ENCODE measurements around the gene FAM133A.

FAM133A gene

DNA sequence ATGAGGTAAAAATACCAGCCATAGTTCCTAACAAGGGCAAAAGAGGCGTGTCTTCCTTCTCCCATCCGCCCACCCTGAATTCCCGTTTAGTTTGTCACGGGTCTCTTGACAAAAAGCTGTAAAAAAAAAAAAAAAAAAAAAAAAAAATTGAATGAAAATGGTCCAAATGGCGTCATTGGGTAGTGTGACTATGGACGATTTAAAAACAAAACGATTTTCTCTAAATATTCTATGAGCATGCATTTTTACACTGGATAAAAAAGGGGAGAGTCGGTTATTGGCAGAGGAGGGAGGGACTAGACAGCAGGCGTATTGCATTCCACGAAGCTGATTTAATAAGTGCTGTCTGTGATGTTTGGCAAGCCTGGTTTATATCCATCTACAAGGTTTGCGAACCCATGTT lies at the start of gene FAM133A:
FAM133A (plus strand) TSS at position 338 of the 403 bp plus-strand sequence. CDS start 35,214 bp downstream, outside the sequence.
- no peak for DNase-seq

- no peak for DNase-seq
Measured at GRCh38 chrX:93637591-93637990, 36.4 kb upstream of the FAM133A start.

- DNase-seq = no peak
Measured at GRCh38 chrX:93649381-93649780, 24.6 kb upstream of the FAM133A start.

GRCh38 chrX:93660575-93660974 lies 13.4 kb upstream of the FAM133A start:
- no peak for DNase-seq

GRCh38 chrX:93673056-93673868 lies 744 bp upstream of the FAM133A start, which contains the start of gene NAP1L3:
TSS of gene NAP1L3 (minus strand) at chrX:93673578. CDS start at chrX:93673304, 274 bp downstream.
- DNase-seq = peak; percentile 12

DNA sequence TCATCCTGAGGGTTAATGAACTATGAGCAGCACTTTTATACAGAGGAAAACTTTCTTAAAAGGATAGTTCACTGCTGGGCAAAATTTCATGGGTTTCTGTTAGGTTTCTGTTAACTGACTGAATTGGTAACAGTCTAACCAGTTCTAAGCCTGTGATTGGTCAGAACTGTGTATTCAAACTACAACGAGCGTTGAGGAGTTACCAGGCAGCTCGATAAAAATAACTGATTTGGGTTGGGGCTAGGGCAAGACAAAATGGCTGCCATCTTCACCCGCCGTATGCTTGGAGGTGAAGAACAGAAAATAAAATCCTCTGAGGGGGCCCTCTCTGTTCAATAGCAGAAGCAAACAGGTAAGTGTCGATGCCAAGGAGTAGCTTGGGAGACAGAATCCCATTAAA lies 22.0 kb downstream of the FAM133A start:
- no peak for DNase-seq

GRCh38 chrX:93703701-93704100 lies 29.7 kb downstream of the FAM133A start:
- no peak for DNase-seq

DNA sequence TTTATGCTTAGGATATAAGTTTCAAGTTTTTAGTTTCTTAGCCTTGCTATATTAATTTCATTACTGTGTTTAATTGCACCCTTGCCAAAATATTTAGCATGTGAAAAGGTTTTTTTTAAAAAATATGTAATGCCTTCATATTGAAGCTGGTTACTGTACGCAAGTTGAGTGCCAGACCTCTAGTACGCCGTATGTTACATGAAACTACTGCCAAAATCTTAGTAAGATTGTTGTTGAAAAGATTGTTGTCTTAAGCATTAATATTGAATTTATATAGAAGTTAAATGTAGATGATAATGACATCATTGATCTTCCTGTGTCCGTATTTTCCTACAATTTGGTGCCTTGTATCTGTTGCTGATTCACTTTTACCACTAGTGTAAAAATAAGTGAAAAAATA lies 37.1 kb downstream of the FAM133A start:
- no peak for DNase-seq

- no peak for DNase-seq
Measured at GRCh38 chrX:93741811-93742210, 67.8 kb downstream of the FAM133A start.

DNA sequence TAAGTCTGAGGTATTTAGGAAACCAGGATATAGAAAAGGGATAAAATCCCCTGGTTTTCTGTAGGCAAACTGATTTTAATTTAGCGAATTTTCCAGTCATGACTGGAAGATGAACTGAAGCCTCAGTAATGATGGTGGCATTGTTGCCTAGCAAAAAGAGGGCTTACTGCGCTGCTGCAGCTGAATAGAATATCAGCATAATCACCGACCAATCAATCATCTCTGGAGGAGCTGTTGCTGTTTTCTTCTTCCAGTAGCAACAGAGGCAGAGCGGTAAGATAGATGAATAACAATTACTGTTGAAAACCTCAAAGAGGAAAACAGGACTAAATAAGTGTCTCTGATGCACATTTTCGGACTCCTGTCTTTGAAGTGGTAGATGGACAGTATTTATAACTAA lies 86.2 kb downstream of the FAM133A start:
- no peak for DNase-seq
